Measurements from ENCODE around the gene USP9X. TPM values are rescaled to one million over a fixed set of nuclear protein-coding genes. Genes with fewer than 3 reads are reported as not detected.
"Not testable (repeated sequence)": the region's sequence is repeated elsewhere in the genome, so short reads cannot be mapped to it uniquely, and the experiment has no call there.

The USP9X gene
- total and polyA plus RNA-seq, 2 donors (not counting 3 experiments of a cell fraction or from before 2014, with no cell fraction given) = 13.7 to 66.8 TPM

DNA sequence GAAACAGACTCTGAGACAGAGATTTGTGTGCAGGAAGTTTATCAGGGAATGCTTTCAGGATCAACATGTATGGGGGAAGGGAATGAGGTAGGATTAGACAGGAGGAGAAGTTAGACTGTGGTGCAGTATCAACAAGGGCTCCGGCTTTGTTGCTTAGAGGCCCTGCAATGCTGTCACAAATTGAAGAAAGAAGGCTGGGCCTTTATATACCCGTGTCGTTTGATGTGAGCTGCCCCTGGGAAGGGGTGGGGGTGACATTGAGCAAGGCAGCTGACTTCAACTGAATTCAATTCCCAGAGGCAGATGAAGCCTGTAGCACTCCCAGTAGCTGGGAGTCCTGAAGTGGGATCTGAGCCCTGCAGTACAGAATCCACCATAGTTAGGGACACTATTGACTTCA, 29.5 kb upstream of the USP9X start:
- H3K27me3 ChIP-seq (ENCODE audit: control insufficient read depth in 2 of 2, insufficient read depth in 2 of 2, low read length in 2 of 2) = no peaks in the 10 kb centered on the region
- FAIRE-seq = no peak
- POLR2A ChIA-PET = no interaction called here
- no peaks in the 10 kb centered on the region for H4K20me1 ChIP-seq (replicated peaks; ENCODE audit: control insufficient read depth, extremely low read depth, insufficient read depth, low read length)
- no peak overlapping the region for H3K4me2 ChIP-seq (ENCODE audit: insufficient read depth, low read length)
- H3K4me3 ChIP-seq (replicated peaks in 1 of 3; ENCODE audit: insufficient read depth in 1 of 3, low read depth in 1 of 3, low read length in 3 of 3) = no peak overlapping the region
- TF ChIP-seq FOS (IDR thresholded peaks at IDR 0.05; ENCODE audit: borderline replicate concordance, insufficient read depth, low read length) (no peak), POLR2A (IDR thresholded peaks at IDR 0.05; ENCODE audit: low read depth, low read length) (no peak), MYC (IDR thresholded peaks at IDR 0.05; ENCODE audit: low read depth, low read length) (no peak), JUN (IDR thresholded peaks at IDR 0.05; ENCODE audit: borderline replicate concordance, insufficient read depth, insufficient read length, low read depth) (no peak), POLR2AphosphoS5 (IDR thresholded peaks at IDR 0.05; ENCODE audit: insufficient read depth, low read depth, low read length) (no peak), MAX (IDR thresholded peaks at IDR 0.05; ENCODE audit: insufficient read depth, insufficient read length) (no peak), EZH2 (IDR thresholded peaks at IDR 0.05; ENCODE audit: borderline replicate concordance, low read depth, low read length, severe bottlenecking) (no peak), CTCF (IDR thresholded peaks at IDR 0.05; ENCODE audit: extremely low read depth in 1 of 2, insufficient read depth in 1 of 2, low read depth in 1 of 2, low read length in 2 of 2) (no peak), GATA2 (IDR thresholded peaks at IDR 0.05; ENCODE audit: insufficient read depth, insufficient read length, low read depth, low read length) (no peak)
- H3K79me2 ChIP-seq (ENCODE audit: control insufficient read depth, insufficient read depth, low read length) = no peaks in the 10 kb centered on the region
- dilution Hi-C loops (cut with MboI; ENCODE audit: extremely low pct_ligation_motif_present, low sequenced_read_pairs) (no loop called here), intact Hi-C loops (cut with micrococcal nuclease) (no loop called here)
- BruUV-seq (replicated peaks) = no TSS peak
- H3K27ac ChIP-seq (ENCODE audit: insufficient read depth, low read depth, low read length) = no peak overlapping the region
- no peak for DNase-seq (ENCODE audit: low read depth, low spot score)
- no peaks in the 10 kb centered on the region for H3K36me3 ChIP-seq (ENCODE audit: control insufficient read depth in 2 of 2, extremely low read depth in 1 of 2, insufficient read depth in 2 of 2, low read length in 2 of 2)
- H3K4me1 ChIP-seq (ENCODE audit: control insufficient read depth, extremely low read depth, insufficient read depth, low read length) = no peaks in the 10 kb centered on the region
- no peaks in the 10 kb centered on the region for H3K9me1 ChIP-seq (replicated peaks; ENCODE audit: control insufficient read depth, extremely low read depth, insufficient read depth, low read length)
- H2AFZ ChIP-seq (ENCODE audit: low read depth, low read length) = no peak overlapping the region
- no peak overlapping the region for H3K9ac ChIP-seq (replicated peaks; ENCODE audit: extremely low read depth, insufficient read depth, low read length)
- CTCF ChIA-PET = no interaction called here
- H3K9me3 ChIP-seq (replicated peaks; ENCODE audit: control insufficient read depth, insufficient read depth, low read length) = no peaks in the 10 kb centered on the region

DNA sequence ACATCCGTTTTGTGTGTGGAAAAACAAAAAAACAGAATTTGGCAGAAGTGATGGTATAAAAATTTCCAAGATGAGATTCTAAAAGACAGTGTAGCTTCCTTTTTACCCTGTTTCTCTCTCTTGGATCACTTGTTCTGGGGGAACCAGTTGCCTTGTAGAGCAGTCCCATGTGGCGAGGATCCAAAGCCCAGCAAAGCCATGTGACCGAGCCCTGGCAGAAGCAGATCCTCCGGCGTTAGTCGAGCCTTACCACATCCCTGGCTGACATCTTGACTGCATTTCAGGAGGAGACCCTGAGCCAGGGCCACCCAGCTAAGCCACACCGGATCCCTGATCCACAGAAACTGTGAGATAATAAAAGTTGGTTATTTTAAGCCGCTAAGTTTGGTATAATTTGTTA, 22.0 kb upstream of the USP9X start:
- FAIRE-seq; H3K9me1 ChIP-seq (replicated peaks; ENCODE audit: control insufficient read depth, extremely low read depth, insufficient read depth, low read length); H3K27me3 ChIP-seq (ENCODE audit: control insufficient read depth in 2 of 2, insufficient read depth in 2 of 2, low read length in 2 of 2); H3K4me2 ChIP-seq (ENCODE audit: insufficient read depth, low read length); H3K9ac ChIP-seq (replicated peaks; ENCODE audit: extremely low read depth, insufficient read depth, low read length); dilution Hi-C loops (cut with MboI; ENCODE audit: extremely low pct_ligation_motif_present, low sequenced_read_pairs); H3K36me3 ChIP-seq (ENCODE audit: control insufficient read depth in 2 of 2, extremely low read depth in 1 of 2, insufficient read depth in 2 of 2, low read length in 2 of 2); H3K9me3 ChIP-seq (replicated peaks; ENCODE audit: control insufficient read depth, insufficient read depth, low read length); H3K79me2 ChIP-seq (ENCODE audit: control insufficient read depth, insufficient read depth, low read length); BruUV-seq (replicated peaks); DNase-seq (ENCODE audit: low read depth, low spot score); intact Hi-C loops (cut with micrococcal nuclease); CTCF ChIA-PET; H3K4me3 ChIP-seq (replicated peaks in 1 of 3; ENCODE audit: insufficient read depth in 1 of 3, low read depth in 1 of 3, low read length in 3 of 3); H3K4me1 ChIP-seq (ENCODE audit: control insufficient read depth, extremely low read depth, insufficient read depth, low read length); H2AFZ ChIP-seq (ENCODE audit: low read depth, low read length); H4K20me1 ChIP-seq (replicated peaks; ENCODE audit: control insufficient read depth, extremely low read depth, insufficient read depth, low read length); H3K27ac ChIP-seq (ENCODE audit: insufficient read depth, low read depth, low read length); POLR2A ChIA-PET: not testable (repeated sequence)
